BE2C (cell line): ENCODE results near the gene ACSL3.
"Not testable (repeated sequence)": the region's sequence is repeated elsewhere in the genome, so short reads cannot be mapped to it uniquely, and the experiment has no call there.

Experiments used
- DNase-seq: peaks from one replicate; pipeline ENCODE4 v3.0.0-alpha.2; 2020
- H3K27me3 ChIP-seq: fragments of 250-450 bp; sonication (Bioruptor Pico); 2 replicates; pipeline ENCODE4 v1.5.1; 2020; ENCODE audit warnings: mild to moderate bottlenecking
- H3K36me3 ChIP-seq: fragments of 250-450 bp; sonication (Bioruptor Pico); 2 replicates; pipeline ENCODE4 v1.5.1; 2020; ENCODE audit warnings: mild to moderate bottlenecking
- H3K4me1 ChIP-seq: fragments of 250-450 bp; sonication (Bioruptor Pico); 2 replicates; pipeline ENCODE4 v1.5.1; 2020
- H3K4me3 ChIP-seq: 2 replicates; pipeline ENCODE4 v1.5.1; 2011; ENCODE audit warnings: low read depth, low read length
- H3K9me3 ChIP-seq: fragments of 250-450 bp; sonication (Bioruptor Pico); 2 replicates; pipeline ENCODE4 v1.5.1; 2020
- CTCF ChIP-seq: IDR thresholded peaks from 2 replicates; pipeline ENCODE4 v1.5.1; 2012; ENCODE audit warnings: mild to moderate bottlenecking, low read depth, low read length

Gene ACSL3

GRCh38 chr2:222982010-222982908 is 121.4 kb downstream of the ACSL3 start:
- Histone ChIP-seq H3K9me3 (no peaks in the 10 kb centered on the region), H3K4me1 (peaks cover 16% of the 10 kb centered on the region), H3K4me3 (no peak overlapping the region), H3K27me3 (no peaks in the 10 kb centered on the region), H3K36me3 (no peaks in the 10 kb centered on the region)
- DNase-seq = peak; percentile 74
- TF ChIP-seq CTCF = peak; percentile 94

GRCh38 chr2:222982909-222983265 is 122.1 kb downstream of the ACSL3 start:
- no peak overlapping the region for H3K4me3 ChIP-seq
- TF ChIP-seq CTCF = no peak
- no peak for DNase-seq
- no peaks in the 10 kb centered on the region for H3K27me3 ChIP-seq
- no peaks in the 10 kb centered on the region for H3K9me3 ChIP-seq
- H3K36me3 ChIP-seq = no peaks in the 10 kb centered on the region
- peaks cover 16% of the 10 kb centered on the region for H3K4me1 ChIP-seq

GRCh38 chr2:222984908-222985307 is 124.1 kb downstream of the ACSL3 start:
- DNase-seq = no peak
- Histone ChIP-seq H3K9me3 (no peaks in the 10 kb centered on the region), H3K4me3 (no peak overlapping the region), H3K4me1 (peaks cover 16% of the 10 kb centered on the region), H3K27me3 (no peaks in the 10 kb centered on the region), H3K36me3 (no peaks in the 10 kb centered on the region)
- no peak for TF ChIP-seq CTCF

- H3K9me3 ChIP-seq = no peaks in the 10 kb centered on the region
- no peak for TF ChIP-seq CTCF
- H3K4me3 ChIP-seq = no peak overlapping the region
- no peak for DNase-seq
- H3K27me3 ChIP-seq = no peaks in the 10 kb centered on the region
- H3K36me3 ChIP-seq = no peaks in the 10 kb centered on the region
- peaks cover 18% of the 10 kb centered on the region for H3K4me1 ChIP-seq
Measured at GRCh38 chr2:222989431-222989830, 128.6 kb downstream of the ACSL3 start.

GRCh38 chr2:222990206-222990605 is 129.4 kb downstream of the ACSL3 start:
- H3K4me1 ChIP-seq = peaks cover 26% of the 10 kb centered on the region
- not testable (repeated sequence) for H3K9me3 ChIP-seq, H3K36me3 ChIP-seq, H3K4me3 ChIP-seq, DNase-seq, H3K27me3 ChIP-seq

GRCh38 chr2:222992137-222992536 is 131.3 kb downstream of the ACSL3 start:
- Histone ChIP-seq H3K4me1 (peaks cover 30% of the 10 kb centered on the region), H3K27me3 (no peaks in the 10 kb centered on the region), H3K9me3 (no peaks in the 10 kb centered on the region), H3K36me3 (no peaks in the 10 kb centered on the region), H3K4me3 (no peak overlapping the region)
- DNase-seq = no peak
- no peak for TF ChIP-seq CTCF
